Cardiac fibroblast (primary cell): ENCODE results near the gene ZBED4.
A peak's percentile ranks its signal among the peaks of the same experiment; 100 is the strongest.

ENCODE experiments used
- DNase-seq, 2 donors: peaks; one replicate each; pipeline versions ENCODE4 v3.0.0 to v3.0.0-alpha.2; 2010; ENCODE audit warnings: low read depth in 2 of 2
- H3K4me3 ChIP-seq, 2 donors: replicated peaks in 1 of 2; 1 replicate in 1 of 2; 2 replicates in 1 of 2; pipeline ENCODE4 v1.5.1; 2011; ENCODE audit warnings: low read depth in 2 of 2, low read length in 2 of 2, mild to moderate bottlenecking in 2 of 2, moderate library complexity in 1 of 2
- TF ChIP-seq, protein P1 (sequence below): IDR thresholded peaks from one replicate; pipeline ENCODE4 v1.5.1; 2011; ENCODE audit warnings: low read depth, mild to moderate bottlenecking, low read length, inconsistent platforms

The ZBED4 gene

DNA sequence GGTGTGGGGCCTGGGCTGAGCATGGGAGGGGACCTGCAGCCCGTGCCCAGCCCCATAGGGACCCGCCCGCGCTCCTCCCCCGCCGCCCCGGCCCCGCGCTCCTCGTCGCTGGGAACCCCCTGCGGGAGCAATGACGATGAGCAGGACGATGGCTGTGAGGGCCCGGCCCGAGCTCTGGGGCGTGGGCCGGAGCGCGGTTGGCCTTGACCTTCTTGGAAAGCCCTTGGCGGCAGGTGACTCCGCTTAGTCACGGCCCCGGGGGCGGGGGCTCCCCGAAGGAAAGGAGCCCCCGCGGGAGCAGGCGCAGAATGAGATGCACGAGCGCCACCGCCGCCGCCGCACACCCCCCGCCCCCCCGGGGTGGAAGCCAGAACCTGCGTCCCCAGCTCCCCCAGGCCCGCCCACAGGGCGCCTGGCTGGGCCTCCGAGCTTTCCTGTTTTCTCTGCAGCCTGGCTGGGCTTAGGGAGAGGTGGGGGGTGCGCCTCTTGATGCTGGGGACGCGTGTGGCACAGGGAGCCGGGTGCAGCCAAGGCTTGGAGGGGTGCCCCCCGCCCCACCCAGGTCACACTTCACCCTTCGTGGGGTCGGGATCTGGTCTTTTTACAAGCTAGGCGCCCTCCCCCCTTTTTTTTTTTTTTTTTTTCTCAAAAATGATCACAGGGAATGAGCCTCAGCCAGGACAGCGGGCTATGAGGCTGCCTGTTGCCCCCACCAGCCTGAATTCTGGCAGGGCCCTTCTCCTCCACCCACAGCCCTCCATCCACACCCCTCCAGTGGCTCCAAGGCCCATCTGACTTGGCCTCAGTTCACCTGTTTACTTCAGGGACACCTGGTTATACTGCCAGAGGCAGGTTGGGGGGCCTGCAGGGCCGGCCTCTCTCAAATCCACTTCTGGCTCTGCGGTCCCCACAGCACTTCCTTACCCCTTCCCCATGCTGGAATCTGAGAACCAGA lies 82.7 kb downstream of the ZBED4 start:
- TF ChIP-seq, protein P1, sequence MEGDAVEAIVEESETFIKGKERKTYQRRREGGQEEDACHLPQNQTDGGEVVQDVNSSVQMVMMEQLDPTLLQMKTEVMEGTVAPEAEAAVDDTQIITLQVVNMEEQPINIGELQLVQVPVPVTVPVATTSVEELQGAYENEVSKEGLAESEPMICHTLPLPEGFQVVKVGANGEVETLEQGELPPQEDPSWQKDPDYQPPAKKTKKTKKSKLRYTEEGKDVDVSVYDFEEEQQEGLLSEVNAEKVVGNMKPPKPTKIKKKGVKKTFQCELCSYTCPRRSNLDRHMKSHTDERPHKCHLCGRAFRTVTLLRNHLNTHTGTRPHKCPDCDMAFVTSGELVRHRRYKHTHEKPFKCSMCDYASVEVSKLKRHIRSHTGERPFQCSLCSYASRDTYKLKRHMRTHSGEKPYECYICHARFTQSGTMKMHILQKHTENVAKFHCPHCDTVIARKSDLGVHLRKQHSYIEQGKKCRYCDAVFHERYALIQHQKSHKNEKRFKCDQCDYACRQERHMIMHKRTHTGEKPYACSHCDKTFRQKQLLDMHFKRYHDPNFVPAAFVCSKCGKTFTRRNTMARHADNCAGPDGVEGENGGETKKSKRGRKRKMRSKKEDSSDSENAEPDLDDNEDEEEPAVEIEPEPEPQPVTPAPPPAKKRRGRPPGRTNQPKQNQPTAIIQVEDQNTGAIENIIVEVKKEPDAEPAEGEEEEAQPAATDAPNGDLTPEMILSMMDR: no peak
- peak; percentile 76 to 97 for DNase-seq
- no peak overlapping the region for H3K4me3 ChIP-seq

DNA sequence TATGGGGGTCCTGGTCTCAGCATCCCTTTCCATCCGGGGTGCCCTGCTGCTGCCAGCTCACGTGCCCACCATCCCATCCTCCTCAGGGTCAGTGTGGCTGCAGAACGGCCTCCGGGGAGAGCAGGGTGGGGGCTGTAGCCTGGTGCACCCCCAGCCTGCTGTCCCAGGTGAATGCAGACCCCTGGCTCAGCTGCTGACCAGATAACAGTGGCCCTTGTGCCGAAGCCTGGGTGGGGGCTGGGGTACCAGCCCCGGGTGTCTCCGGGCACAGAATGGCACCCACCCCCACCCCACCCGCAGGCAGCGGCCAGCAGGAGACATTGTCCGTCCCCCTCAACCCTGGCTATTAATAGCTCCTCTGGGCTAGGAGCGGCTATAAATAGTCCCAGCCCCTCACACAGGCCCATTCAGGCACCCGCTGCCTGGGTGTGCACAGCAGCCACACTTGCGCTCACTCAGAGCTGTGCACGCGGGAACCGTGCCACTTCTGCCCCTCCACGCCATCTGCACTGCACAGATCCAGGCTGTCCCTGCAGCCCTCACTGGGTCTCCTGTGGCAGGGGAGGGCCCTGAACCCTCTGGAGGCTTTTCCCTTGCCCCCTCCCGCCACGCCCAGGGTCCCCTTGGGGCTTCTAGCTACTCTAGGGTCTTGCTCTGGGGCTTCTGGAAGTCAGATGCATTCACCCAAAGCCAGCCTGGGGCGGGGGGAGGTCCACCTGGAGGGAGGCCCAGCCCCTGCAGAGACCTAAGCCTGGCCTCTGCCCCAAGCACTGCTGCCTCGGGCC lies 83.5 kb downstream of the ZBED4 start:
- no peak for DNase-seq
- TF ChIP-seq, protein P1: no peak
- no peak overlapping the region for H3K4me3 ChIP-seq

DNA sequence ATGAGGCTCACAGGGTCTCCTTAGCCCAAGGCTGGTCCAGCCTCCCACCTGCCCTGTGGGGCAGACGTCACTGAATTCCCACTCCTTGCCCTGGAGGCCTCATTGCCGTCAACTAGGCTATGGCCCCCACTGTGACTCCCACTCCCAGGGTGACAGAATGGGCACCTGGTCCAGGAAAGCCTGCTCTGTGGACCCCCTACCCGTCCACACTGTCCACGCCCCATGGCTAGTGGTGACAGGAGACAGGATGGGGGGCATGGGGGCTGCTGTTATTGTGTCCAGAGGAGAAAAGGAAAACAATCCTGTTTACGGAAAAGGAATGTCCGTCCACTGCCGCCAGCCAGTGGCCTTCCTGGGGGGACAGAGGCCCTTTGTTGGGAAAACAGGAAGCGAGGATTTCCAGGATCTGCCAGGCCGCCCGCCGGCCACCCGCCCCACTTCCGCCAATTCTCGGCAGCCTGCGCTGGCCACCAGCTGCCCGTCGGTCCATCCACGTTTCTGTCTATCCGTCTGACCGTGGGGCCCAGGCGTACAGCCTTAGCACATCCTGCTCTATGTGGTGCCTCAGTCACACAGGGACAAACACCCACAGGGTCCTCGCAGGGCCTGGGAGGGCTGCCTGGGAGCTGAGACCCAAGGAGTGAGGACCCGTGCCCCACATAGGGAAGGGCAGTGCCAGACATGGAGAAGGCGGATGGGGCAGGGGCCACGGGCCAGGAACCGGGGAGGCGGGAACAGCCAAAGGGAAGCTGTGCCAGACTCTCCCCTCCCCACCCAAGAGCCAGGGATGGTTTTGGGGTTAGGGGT lies 84.3 kb downstream of the ZBED4 start:
- peak in 1 of 2 donors; percentile 35 for DNase-seq
- TF ChIP-seq, protein P1: no peak
- H3K4me3 ChIP-seq: no peak overlapping the region

DNA sequence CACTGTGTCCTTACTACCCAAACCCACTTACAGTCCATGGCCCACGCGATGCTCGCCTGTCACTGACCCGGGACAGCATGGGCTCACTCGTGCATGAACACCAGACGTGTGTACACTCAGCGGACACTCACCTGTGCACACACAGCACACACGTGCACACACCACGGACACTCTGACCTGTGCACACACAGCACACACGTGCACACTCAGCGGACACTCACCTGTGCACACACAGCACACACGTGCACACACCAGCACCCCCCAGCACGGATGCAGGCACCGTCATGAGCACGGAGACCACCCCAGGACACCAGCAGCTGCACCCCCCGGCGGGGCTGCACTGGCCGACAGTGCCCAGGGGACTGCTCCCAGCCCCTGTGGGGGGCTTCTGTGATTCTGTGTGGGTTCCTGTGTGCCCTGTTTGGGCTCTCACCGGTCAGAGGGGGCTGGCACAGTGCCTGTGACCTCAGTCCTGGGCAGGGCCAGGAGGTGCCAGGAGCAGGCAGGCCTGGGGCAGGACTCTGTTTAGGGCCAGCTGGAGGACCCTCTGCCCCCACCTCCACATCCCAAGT lies 85.0 kb downstream of the ZBED4 start:
- H3K4me3 ChIP-seq: no peak overlapping the region
- no peak for DNase-seq
- TF ChIP-seq, protein P1: no peak
